Naive thymus-derived CD4-positive, alpha-beta T cell (primary cell): Measurements from ENCODE around the gene MICAL3. TPM values are rescaled to one million over a fixed set of nuclear protein-coding genes. Genes with fewer than 3 reads are reported as not detected.
"Not testable (repeated sequence)": the region's sequence is repeated elsewhere in the genome, so short reads cannot be mapped to it uniquely, and the experiment has no call there.

Source experiments
- ATAC-seq: fragments of 150-1000 bp; cut with Tn5 transposase; 2 replicates; pipeline ENCODE4 v1.10.0; 2021; ENCODE audit warnings: mild to moderate bottlenecking, moderate library complexity
- CTCF ChIA-PET: fragments of 350-600 bp; sonication (Branson Sonifier 250); formaldehyde crosslinking; loops from one replicate; lab custom pipeline; 2021; ENCODE audit warnings: antibody characterized with exemption; lab: Charles Lee
- POLR2A ChIA-PET: fragments of 350-600 bp; sonication (Branson Sonifier 250); formaldehyde crosslinking; loops from one replicate; lab custom pipeline; 2021; ENCODE audit warnings: antibody characterized with exemption, inconsistent platforms; lab: Charles Lee
- DNase-seq, 9 donors: peaks; one replicate each; pipeline versions ENCODE4 v3.0.0 to v3.0.0-alpha.2; 2020 to 2022; ENCODE audit warnings: mixed read lengths in 1 of 9
- H3K27ac ChIP-seq: one replicate; pipeline ENCODE4 v1.7.0; 2013; ENCODE audit warnings: mild to moderate bottlenecking, low read depth, low read length, moderate library complexity
- H3K27me3 ChIP-seq, 2 donors: one replicate each; pipeline ENCODE4 v1.7.0; 2013; ENCODE audit warnings: low read length in 2 of 2, mild to moderate bottlenecking in 2 of 2, moderate library complexity in 2 of 2; ENCODE audit not compliant: control insufficient read depth in 2 of 2, insufficient read depth in 2 of 2
- H3K36me3 ChIP-seq, 3 experiments: 1 replicate in 2 of 3; 2 replicates in 1 of 3; pipeline ENCODE4 v1.7.0; 2013; ENCODE audit warnings: low read length in 3 of 3, mild to moderate bottlenecking in 3 of 3, moderate library complexity in 1 of 3; ENCODE audit not compliant: insufficient read depth in 3 of 3, control insufficient read depth in 2 of 3
- H3K4me1 ChIP-seq, 2 donors: one replicate each; pipeline ENCODE4 v1.7.0; 2013; ENCODE audit warnings: low read length in 2 of 2, mild to moderate bottlenecking in 2 of 2, moderate library complexity in 1 of 2; ENCODE audit not compliant: control insufficient read depth in 2 of 2, insufficient read depth in 2 of 2
- H3K4me3 ChIP-seq: 2 replicates; pipeline ENCODE4 v1.7.0; 2013; ENCODE audit warnings: mild to moderate bottlenecking, low read length
- H3K9me3 ChIP-seq, 3 experiments: 1 replicate in 2 of 3; 2 replicates in 1 of 3; pipeline ENCODE4 v1.7.0; 2013; ENCODE audit warnings: low read length in 3 of 3; ENCODE audit not compliant: control insufficient read depth in 2 of 3
- H3K27ac Mint-ChIP-seq, 9 donors: one replicate each; pipeline ENCODE4 v1.8.0; 2020 to 2022; ENCODE audit warnings: mixed read lengths in 9 of 9, mild to moderate bottlenecking in 8 of 9, moderate library complexity in 5 of 9, inconsistent platforms in 2 of 9
- H3K27me3 Mint-ChIP-seq, 5 donors: one replicate each; pipeline ENCODE4 v1.8.0; 2021 to 2022; ENCODE audit warnings: mixed read lengths in 5 of 5, mild to moderate bottlenecking in 1 of 5
- H3K36me3 Mint-ChIP-seq, 5 donors: one replicate each; pipeline ENCODE4 v1.8.0; 2020 to 2022; ENCODE audit warnings: mixed read lengths in 5 of 5, mild to moderate bottlenecking in 3 of 5, inconsistent platforms in 1 of 5
- H3K4me1 Mint-ChIP-seq, 7 donors: one replicate each; pipeline ENCODE4 v1.8.0; 2020 to 2022; ENCODE audit warnings: mixed read lengths in 7 of 7, mild to moderate bottlenecking in 3 of 7, inconsistent platforms in 1 of 7
- H3K4me3 Mint-ChIP-seq, 10 donors: one replicate each; pipeline ENCODE4 v1.8.0; 2020 to 2022; ENCODE audit warnings: mild to moderate bottlenecking in 10 of 10, mixed read lengths in 10 of 10, moderate library complexity in 6 of 10, inconsistent platforms in 2 of 10
- H3K9me3 Mint-ChIP-seq, 11 donors: one replicate each; pipeline ENCODE4 v1.8.0; 2020 to 2022; ENCODE audit warnings: mixed read lengths in 11 of 11, mild to moderate bottlenecking in 4 of 11, inconsistent platforms in 1 of 11, moderate library complexity in 1 of 11
- intact Hi-C, 2 donors: fragments of 100-400 bp; cut with micrococcal nuclease; formaldehyde crosslinking; loops; one replicate each; pipeline ENCODE4 v1.15.1; 2023
- polyA plus RNA-seq, 2 donors: library from polyadenylated mRNA; unstranded; fragments of 300-500 nt; fragmentation: Illumina TruSeq; gene quantifications; one replicate each; pipeline ENCODE4 v1.2.3, GENCODE V29; 2021
- total RNA-seq, 6 experiments: library from RNA in 5 of 6; stranded (reverse) in 5 of 6; gene quantifications; 1 replicate in 5 of 6; 2 replicates in 1 of 6; pipeline ENCODE4 v1.2.3 and lab custom pipeline; 2021 to 2026

Gene MICAL3
- total RNA-seq = 10 to 100 TPM; 10.0 to 43.9 (median 17.1) TPM
- polyA plus RNA-seq = under 1 TPM; 0.28 to 0.68 TPM
- 14.4 reads per million, percentile 43 among the genes with 10 or more reads in this experiment for total RNA-seq (lab: John Stamatoyannopoulos, UW)

GRCh38 chr22:18024276-18024939 is at the start of gene MICAL3:
Gene MICAL3 (minus strand): TSS chr22:18024561. CDS start chr22:17906812, 117,749 bp downstream.
- ChIA-PET POLR2A (interaction anchor here (1.0 kb wide), 1 partner anchor 44 kb away, joined by 3 read pairs; no protein-coding TSS in a partner anchor), CTCF (interaction anchor here (2.4 kb wide), 1 partner anchor 194 kb away, joined by 10 read pairs; no protein-coding TSS in a partner anchor)
- Histone ChIP-seq H3K36me3 (no peaks in the 10 kb centered on the region), H3K4me3 (peak within 1 kb of the TSS; percentile 57), H3K27ac (no peak within 1 kb of the TSS), H3K27me3 (no peaks in the 10 kb centered on the region), H3K9me3 (no peaks in the 10 kb centered on the region), H3K4me1 (peaks cover 0 to 4% of the 10 kb centered on the region in 2 donors)
- intact Hi-C loops = loop anchor here (1.0 to 2.0 kb wide), 4 partner anchors 23 to 194 kb away; partner anchors contain the start of gene PEX26 (in 2 of the 2)
- H3K9me3 Mint-ChIP-seq = peaks cover 0 to 4% (median 0%) of the 10 kb centered on the region in 11 donors
- H3K36me3 Mint-ChIP-seq = no peaks in the 10 kb centered on the region
- peak within 1 kb of the TSS; percentile 76 to 95 (median 88) for H3K4me3 Mint-ChIP-seq
- H3K27me3 Mint-ChIP-seq = peaks cover 42 to 72% (median 49%) of the 10 kb centered on the region in 5 donors
- DNase-seq (peak in 8 of 9 donors; percentile 22 to 79 (median 58)), ATAC-seq (peak; percentile 95)
- H3K4me1 Mint-ChIP-seq = peaks cover 5 to 17% (median 10%) of the 10 kb centered on the region in 7 donors
- no peak within 1 kb of the TSS for H3K27ac Mint-ChIP-seq

GRCh38 chr22:18073927-18074326 is 49.6 kb upstream of the MICAL3 start:
- ATAC-seq, intact Hi-C loops, H3K9me3 Mint-ChIP-seq, POLR2A ChIA-PET, H3K36me3 ChIP-seq, H3K4me3 ChIP-seq, H3K27ac ChIP-seq, H3K36me3 Mint-ChIP-seq, H3K9me3 ChIP-seq, H3K27me3 ChIP-seq, DNase-seq, H3K27me3 Mint-ChIP-seq: not testable (repeated sequence)
- Mint-ChIP-seq H3K4me3 (peak overlapping the region in 1 of 10 donors; percentile 29), H3K4me1 (peaks cover 11 to 31% (median 27%) of the 10 kb centered on the region in 7 donors), H3K27ac (peak overlapping the region in 1 of 9 donors; percentile 44)
- CTCF ChIA-PET = interaction anchor here (0.7 kb wide), 1 partner anchor 221 kb away, joined by 4 read pairs; no protein-coding TSS in a partner anchor
- peaks cover 18 to 20% of the 10 kb centered on the region in 2 donors for H3K4me1 ChIP-seq

DNA sequence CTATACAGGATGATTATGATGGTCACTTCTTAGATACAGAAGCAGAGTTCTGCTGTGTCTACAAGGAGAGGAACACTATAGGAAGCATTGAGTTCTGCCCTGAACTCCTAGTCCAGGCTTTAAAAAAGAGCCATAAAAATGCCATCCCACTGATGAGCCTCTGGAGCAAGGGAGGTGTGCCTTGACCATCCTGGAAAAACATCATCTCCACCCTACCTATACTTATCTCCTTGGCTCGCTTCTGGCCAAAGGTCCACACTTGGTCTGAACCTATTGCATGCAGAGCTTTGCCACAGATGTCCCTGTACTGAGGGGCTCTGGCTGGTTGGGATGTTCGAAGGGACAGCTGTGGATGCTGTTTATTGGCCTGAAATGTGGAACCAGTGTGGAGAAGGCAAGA is 49.1 kb upstream of the MICAL3 start:
- Histone ChIP-seq H3K36me3 (peaks cover 0 to 4% (median 0%) of the 10 kb centered on the region in 3 experiments), H3K9me3 (no peaks in the 10 kb centered on the region), H3K27ac (no peak overlapping the region), H3K4me1 (peaks cover 13 to 15% of the 10 kb centered on the region in 2 donors), H3K27me3 (no peaks in the 10 kb centered on the region), H3K4me3 (no peak overlapping the region)
- intact Hi-C loops = no loop called here
- no peak for ATAC-seq
- Mint-ChIP-seq H3K4me3 (no peak overlapping the region), H3K36me3 (peaks cover 0 to under 1% (median 0%) of the 10 kb centered on the region in 5 donors), H3K9me3 (no peaks in the 10 kb centered on the region), H3K27ac (peak overlapping the region in 1 of 9 donors; percentile 44), H3K4me1 (peaks cover 7 to 26% (median 22%) of the 10 kb centered on the region in 7 donors), H3K27me3 (peaks cover 0 to 10% (median under 1%) of the 10 kb centered on the region in 5 donors)
- ChIA-PET CTCF (interaction anchor here (1.3 kb wide), 1 partner anchor 243 kb away, joined by 7 read pairs; no protein-coding TSS in a partner anchor), POLR2A (no interaction called here)
- no peak for DNase-seq

- no peaks in the 10 kb centered on the region for H3K27me3 ChIP-seq
- H3K27ac ChIP-seq = no peak overlapping the region
- DNase-seq (no peak), ATAC-seq (no peak)
- H3K27ac Mint-ChIP-seq = no peak overlapping the region
- H3K4me1 Mint-ChIP-seq = peaks cover 5 to 13% (median 12%) of the 10 kb centered on the region in 7 donors
- no peak overlapping the region for H3K4me3 ChIP-seq
- H3K9me3 ChIP-seq = no peaks in the 10 kb centered on the region
- H3K36me3 Mint-ChIP-seq = no peaks in the 10 kb centered on the region
- CTCF ChIA-PET = interaction anchor here (1.1 to 1.3 kb wide), 2 partner anchors 238 to 243 kb away, joined by 3 read pairs; no protein-coding TSS in a partner anchor
- H3K4me1 ChIP-seq = peaks cover 9 to 13% of the 10 kb centered on the region in 2 donors
- H3K36me3 ChIP-seq = no peaks in the 10 kb centered on the region
- POLR2A ChIA-PET = no interaction called here
- no peak overlapping the region for H3K4me3 Mint-ChIP-seq
- intact Hi-C loops = no loop called here
- no peaks in the 10 kb centered on the region for H3K9me3 Mint-ChIP-seq
- peaks cover 9 to 24% (median 15%) of the 10 kb centered on the region in 5 donors for H3K27me3 Mint-ChIP-seq
Measured at GRCh38 chr22:18071968-18072310, 47.6 kb upstream of the MICAL3 start.

GRCh38 chr22:18071307-18071967 is 47.1 kb upstream of the MICAL3 start:
- H3K36me3 ChIP-seq, POLR2A ChIA-PET, CTCF ChIA-PET, H3K4me3 ChIP-seq, intact Hi-C loops, H3K36me3 Mint-ChIP-seq, H3K4me1 Mint-ChIP-seq, H3K4me3 Mint-ChIP-seq, DNase-seq, H3K27ac Mint-ChIP-seq, H3K27ac ChIP-seq, H3K9me3 Mint-ChIP-seq, H3K27me3 ChIP-seq, H3K4me1 ChIP-seq, ATAC-seq, H3K9me3 ChIP-seq: not testable (repeated sequence)
- H3K27me3 Mint-ChIP-seq = peaks cover 11 to 29% (median 19%) of the 10 kb centered on the region in 5 donors

- H3K4me3 Mint-ChIP-seq = no peak overlapping the region
- H3K9me3 ChIP-seq = no peaks in the 10 kb centered on the region
- H3K9me3 Mint-ChIP-seq = no peaks in the 10 kb centered on the region
- no peak overlapping the region for H3K27ac Mint-ChIP-seq
- intact Hi-C loops = no loop called here
- DNase-seq = no peak
- peaks cover 0 to 3% (median under 1%) of the 10 kb centered on the region in 7 donors for H3K4me1 Mint-ChIP-seq
- POLR2A ChIA-PET = no interaction called here
- CTCF ChIA-PET = no interaction called here
- no peaks in the 10 kb centered on the region for H3K36me3 ChIP-seq
- H3K4me3 ChIP-seq = no peak overlapping the region
- H3K27ac ChIP-seq = no peak overlapping the region
- H3K4me1 ChIP-seq = peaks cover 0 to 2% of the 10 kb centered on the region in 2 donors
- no peak for ATAC-seq
- H3K36me3 Mint-ChIP-seq = no peaks in the 10 kb centered on the region
- no peaks in the 10 kb centered on the region for H3K27me3 ChIP-seq
- peaks cover 16 to 35% (median 26%) of the 10 kb centered on the region in 5 donors for H3K27me3 Mint-ChIP-seq
Measured at GRCh38 chr22:18070556-18071306, 46.4 kb upstream of the MICAL3 start.
